HG02642 (cell line): ENCODE measurements around the gene HPRT1.

Source experiments
- ATAC-seq: cut with Tn5 transposase; IDR thresholded peaks from one replicate; pipeline ENCODE4 v1.9.1; 2021; ENCODE audit warnings: mild to moderate bottlenecking; ENCODE audit not compliant: unreplicated experiment, poor library complexity

HPRT1 gene

GRCh38 chrX:134470013-134470412 is 10.0 kb downstream of the HPRT1 start:
- no peak for ATAC-seq

- ATAC-seq, result no peak
Observed at GRCh38 chrX:134472041-134472440, 12.1 kb downstream of the HPRT1 start.

- no peak for ATAC-seq
Observed at GRCh38 chrX:134476284-134476683, 16.3 kb downstream of the HPRT1 start.

GRCh38 chrX:134478374-134478773 is 18.4 kb downstream of the HPRT1 start:
- no peak for ATAC-seq

GRCh38 chrX:134480061-134480460 is 20.1 kb downstream of the HPRT1 start:
- no peak for ATAC-seq

GRCh38 chrX:134481339-134481738 is 21.4 kb downstream of the HPRT1 start:
- no peak for ATAC-seq

- ATAC-seq, result no peak
Observed at GRCh38 chrX:134482371-134482770, 22.4 kb downstream of the HPRT1 start.

- no peak for ATAC-seq
Observed at GRCh38 chrX:134484039-134484438, 24.1 kb downstream of the HPRT1 start.

GRCh38 chrX:134501941-134502340 is 42.0 kb downstream of the HPRT1 start:
- no peak for ATAC-seq

- ATAC-seq, result no peak
Observed at GRCh38 chrX:134502686-134503085, 42.7 kb downstream of the HPRT1 start.

- ATAC-seq, result no peak
Observed at GRCh38 chrX:134512566-134512965, 52.6 kb downstream of the HPRT1 start.

GRCh38 chrX:134513091-134513490 is 53.1 kb downstream of the HPRT1 start:
- no peak for ATAC-seq

- ATAC-seq, result no peak
Observed at GRCh38 chrX:134520860-134521390, 61.0 kb downstream of the HPRT1 start.

- no peak for ATAC-seq
Observed at GRCh38 chrX:134524181-134524580, 64.2 kb downstream of the HPRT1 start.

GRCh38 chrX:134525086-134525792 is 65.3 kb downstream of the HPRT1 start:
- no peak for ATAC-seq

GRCh38 chrX:134526399-134526798 is 66.4 kb downstream of the HPRT1 start:
- ATAC-seq, result no peak

GRCh38 chrX:134528960-134529359 is 69.0 kb downstream of the HPRT1 start:
- no peak for ATAC-seq

GRCh38 chrX:134529481-134529880 is 69.5 kb downstream of the HPRT1 start:
- ATAC-seq, result no peak

GRCh38 chrX:134530845-134531244 is 70.9 kb downstream of the HPRT1 start:
- no peak for ATAC-seq

- ATAC-seq, result no peak
Observed at GRCh38 chrX:134533352-134533751, 73.4 kb downstream of the HPRT1 start.

- ATAC-seq, result no peak
Observed at GRCh38 chrX:134533952-134534351, 74.0 kb downstream of the HPRT1 start.
